HepG2 (cell line): Measurements from ENCODE around the gene C14orf93. TPM values are rescaled to one million over a fixed set of nuclear protein-coding genes. Genes with fewer than 3 reads are reported as not detected.

Experiments
- FOSL1 ChIP-seq: sonication (generic); formaldehyde crosslinking; IDR thresholded peaks from 2 replicates; pipeline ENCODE4 v1.9.0; 2021; ENCODE audit warnings: missing genetic modification reagents, borderline replicate concordance
- GABPB1 ChIP-seq: IDR thresholded peaks from 2 replicates; pipeline ENCODE4 v1.6.1; 2016; ENCODE audit warnings: mild to moderate bottlenecking, missing genetic modification reagents, moderate library complexity, missing compliant biosample characterization
- IKZF4 ChIP-seq: sonication (generic); formaldehyde crosslinking; IDR thresholded peaks from 2 replicates; pipeline ENCODE4 v1.5.1; 2020; ENCODE audit warnings: borderline replicate concordance, mild to moderate bottlenecking, low read depth, missing genetic modification reagents; ENCODE audit errors: not compliant biosample characterization
- NR2C2 ChIP-seq: sonication (generic); formaldehyde crosslinking; IDR thresholded peaks from 2 replicates; pipeline ENCODE4 v1.4.0; 2020; ENCODE audit warnings: missing genetic modification reagents, mild to moderate bottlenecking, moderate library complexity, borderline replicate concordance
- PPARG ChIP-seq: conservative IDR thresholded peaks from 2 replicates; pipeline ENCODE4 v1.6.1; 2016; ENCODE audit warnings: missing biosample characterization, missing genetic modification reagents
- SOX5 ChIP-seq: IDR thresholded peaks from 2 replicates; pipeline ENCODE4 v1.6.1; 2016; ENCODE audit warnings: borderline replicate concordance
- TBX3 ChIP-seq: fragments of 450-650 bp; IDR thresholded peaks from 2 replicates; pipeline ENCODE4 v1.6.1; 2017; ENCODE audit warnings: antibody characterized with exemption, mild to moderate bottlenecking, inconsistent platforms, borderline replicate concordance
- ZMAT3 ChIP-seq: sonication (generic); formaldehyde crosslinking; conservative IDR thresholded peaks from 2 replicates; pipeline ENCODE4 v1.7.0; 2021; ENCODE audit warnings: missing genetic modification reagents
- ZNF205 ChIP-seq: IDR thresholded peaks from 2 replicates; pipeline ENCODE4 v1.6.1; 2018; ENCODE audit warnings: missing biosample characterization, missing genetic modification reagents
- ZNF30 ChIP-seq: sonication (generic); formaldehyde crosslinking; IDR thresholded peaks from 2 replicates; pipeline ENCODE4 v1.5.0; 2020; ENCODE audit warnings: mild to moderate bottlenecking, missing genetic modification reagents
- ZNF337 ChIP-seq: sonication (generic); formaldehyde crosslinking; IDR thresholded peaks from 2 replicates; pipeline ENCODE4 v1.5.1; 2020; ENCODE audit warnings: missing genetic modification reagents, low read depth, mild to moderate bottlenecking, borderline replicate concordance
- ZNF44 ChIP-seq: sonication (generic); formaldehyde crosslinking; IDR thresholded peaks from 2 replicates; pipeline ENCODE4 v1.5.1; 2020; ENCODE audit warnings: mild to moderate bottlenecking, missing genetic modification reagents
- ZNF703 ChIP-seq: sonication (generic); formaldehyde crosslinking; IDR thresholded peaks from 2 replicates; pipeline ENCODE4 v1.5.1; 2020; ENCODE audit warnings: missing genetic modification reagents, mild to moderate bottlenecking, moderate library complexity, borderline replicate concordance
- ZSCAN31 ChIP-seq: sonication (generic); formaldehyde crosslinking; IDR thresholded peaks from 2 replicates; pipeline ENCODE4 v1.5.0; 2020; ENCODE audit warnings: low read depth, mild to moderate bottlenecking, missing genetic modification reagents
- polyA plus RNA-seq, 8 experiments: library from polyadenylated mRNA; depleted of rRNA in 3 of 8; stranded (reverse) in 7 of 8; unstranded in 1 of 8; fragments of >200 nt; fragmentation: Illumina TruSeq in 4 of 8; extraction: Trizol in 4 of 8; gene quantifications; 2 replicates each; pipeline versions ENCODE4 v1.2.1 to v1.2.3, GENCODE V29; 2011 to 2016; ENCODE audit warnings: low read depth in 4 of 8, missing spikeins in 1 of 8, mixed read lengths in 1 of 8; ENCODE audit not compliant: insufficient read depth in 1 of 8
- total RNA-seq, 5 experiments: library from RNA; depleted of rRNA; stranded (reverse); fragments of >200 nt; fragmentation: Illumina TruSeq; extraction: Trizol; gene quantifications; 2 replicates each; pipeline ENCODE4 v1.2.3, GENCODE V29; 2016; ENCODE audit warnings: low read depth in 1 of 5
- TF ChIP-seq, protein P1 (sequence below): sonication (generic); formaldehyde crosslinking; IDR thresholded peaks from 2 replicates; pipeline ENCODE4 v1.4.0; 2020; ENCODE audit warnings: missing genetic modification reagents
- TF ChIP-seq, protein P2 (sequence below): IDR thresholded peaks from 2 replicates; pipeline ENCODE4 v1.6.1; 2016; ENCODE audit warnings: low read depth
- TF ChIP-seq, protein P3 (sequence below): sonication (generic); formaldehyde crosslinking; IDR thresholded peaks from 2 replicates; pipeline ENCODE4 v1.5.1; 2020; ENCODE audit warnings: missing genetic modification reagents, mild to moderate bottlenecking, borderline replicate concordance
- TF ChIP-seq, protein P4 (sequence below): sonication (generic); formaldehyde crosslinking; IDR thresholded peaks from 2 replicates; pipeline ENCODE4 v1.4.0; 2020; ENCODE audit warnings: missing genetic modification reagents, borderline replicate concordance

C14orf93 gene
- total and polyA plus RNA-seq, 2 of the 13 experiments (the other 11 are each of a cell fraction or from before 2014, with no cell fraction given) = 11.4 to 22.5 TPM

DNA sequence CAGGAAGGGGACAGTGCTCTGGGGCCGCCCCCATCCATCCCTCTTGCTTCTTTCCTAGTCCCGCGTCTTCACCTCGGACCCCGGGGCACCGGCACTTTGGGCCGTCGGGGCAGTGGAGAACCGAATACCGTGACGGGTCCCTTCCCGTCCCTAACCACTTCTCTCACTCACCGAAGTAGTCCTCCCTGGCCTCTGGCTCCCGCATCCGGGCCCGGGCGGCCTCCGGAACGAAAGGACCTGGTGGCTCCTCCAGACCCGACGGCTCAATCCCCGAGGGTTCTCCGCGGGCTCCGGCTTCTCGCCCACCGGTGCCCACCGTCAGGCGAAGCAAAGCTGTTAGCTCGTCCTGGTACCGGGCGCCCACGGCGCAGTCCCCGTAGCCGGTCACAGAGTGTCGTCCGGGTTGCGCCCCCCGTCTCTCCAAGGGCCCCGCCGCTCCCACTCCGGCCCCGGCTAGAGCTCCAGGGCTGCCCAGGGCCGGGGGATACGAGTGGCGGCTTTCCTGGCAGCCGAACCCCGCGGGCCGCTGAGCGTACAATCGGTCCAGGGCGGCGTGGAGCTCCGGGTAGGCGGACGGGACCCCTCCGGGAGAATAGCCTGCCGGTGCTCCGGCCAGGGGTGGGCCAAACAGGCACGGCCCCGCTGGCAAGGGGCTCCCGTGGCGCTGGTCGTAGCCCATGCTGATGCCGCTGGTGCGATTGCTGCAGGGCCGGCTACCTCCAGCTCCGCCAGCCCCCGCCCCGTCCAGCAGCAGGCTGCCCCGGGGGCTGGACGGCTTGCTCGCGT, 28.7 kb downstream of the C14orf93 start (continued):
- no peak for TF ChIP-seq TBX3
- TF ChIP-seq ZSCAN31 (CRISPR knock-in tag) = peak; percentile 89
- TF ChIP-seq ZNF30 (CRISPR knock-in tag) = no peak
- TF ChIP-seq FOSL1 (CRISPR knock-in tag) = no peak
- TF ChIP-seq IKZF4 (CRISPR knock-in tag) = peak; percentile 81
- TF ChIP-seq SOX5 (CRISPR knock-in tag) = no peak
- TF ChIP-seq, protein P1, sequence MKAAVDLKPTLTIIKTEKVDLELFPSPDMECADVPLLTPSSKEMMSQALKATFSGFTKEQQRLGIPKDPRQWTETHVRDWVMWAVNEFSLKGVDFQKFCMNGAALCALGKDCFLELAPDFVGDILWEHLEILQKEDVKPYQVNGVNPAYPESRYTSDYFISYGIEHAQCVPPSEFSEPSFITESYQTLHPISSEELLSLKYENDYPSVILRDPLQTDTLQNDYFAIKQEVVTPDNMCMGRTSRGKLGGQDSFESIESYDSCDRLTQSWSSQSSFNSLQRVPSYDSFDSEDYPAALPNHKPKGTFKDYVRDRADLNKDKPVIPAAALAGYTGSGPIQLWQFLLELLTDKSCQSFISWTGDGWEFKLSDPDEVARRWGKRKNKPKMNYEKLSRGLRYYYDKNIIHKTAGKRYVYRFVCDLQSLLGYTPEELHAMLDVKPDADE (CRISPR knock-in tag) = no peak
- TF ChIP-seq, protein P2, sequence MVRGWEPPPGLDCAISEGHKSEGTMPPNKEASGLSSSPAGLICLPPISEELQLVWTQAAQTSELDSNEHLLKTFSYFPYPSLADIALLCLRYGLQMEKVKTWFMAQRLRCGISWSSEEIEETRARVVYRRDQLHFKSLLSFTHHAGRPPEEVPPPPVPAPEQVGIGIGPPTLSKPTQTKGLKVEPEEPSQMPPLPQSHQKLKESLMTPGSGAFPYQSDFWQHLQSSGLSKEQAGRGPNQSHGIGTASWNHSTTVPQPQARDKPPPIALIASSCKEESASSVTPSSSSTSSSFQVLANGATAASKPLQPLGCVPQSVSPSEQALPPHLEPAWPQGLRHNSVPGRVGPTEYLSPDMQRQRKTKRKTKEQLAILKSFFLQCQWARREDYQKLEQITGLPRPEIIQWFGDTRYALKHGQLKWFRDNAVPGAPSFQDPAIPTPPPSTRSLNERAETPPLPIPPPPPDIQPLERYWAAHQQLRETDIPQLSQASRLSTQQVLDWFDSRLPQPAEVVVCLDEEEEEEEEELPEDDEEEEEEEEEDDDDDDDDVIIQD = no peak
- TF ChIP-seq, protein P3, sequence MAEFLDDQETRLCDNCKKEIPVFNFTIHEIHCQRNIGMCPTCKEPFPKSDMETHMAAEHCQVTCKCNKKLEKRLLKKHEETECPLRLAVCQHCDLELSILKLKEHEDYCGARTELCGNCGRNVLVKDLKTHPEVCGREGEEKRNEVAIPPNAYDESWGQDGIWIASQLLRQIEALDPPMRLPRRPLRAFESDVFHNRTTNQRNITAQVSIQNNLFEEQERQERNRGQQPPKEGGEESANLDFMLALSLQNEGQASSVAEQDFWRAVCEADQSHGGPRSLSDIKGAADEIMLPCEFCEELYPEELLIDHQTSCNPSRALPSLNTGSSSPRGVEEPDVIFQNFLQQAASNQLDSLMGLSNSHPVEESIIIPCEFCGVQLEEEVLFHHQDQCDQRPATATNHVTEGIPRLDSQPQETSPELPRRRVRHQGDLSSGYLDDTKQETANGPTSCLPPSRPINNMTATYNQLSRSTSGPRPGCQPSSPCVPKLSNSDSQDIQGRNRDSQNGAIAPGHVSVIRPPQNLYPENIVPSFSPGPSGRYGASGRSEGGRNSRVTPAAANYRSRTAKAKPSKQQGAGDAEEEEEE (CRISPR knock-in tag) = no peak
- peak; percentile 52; the same call in 1 of the 2 replicates for TF ChIP-seq ZNF44 (CRISPR knock-in tag)
- TF ChIP-seq ZMAT3 = no peak
- TF ChIP-seq PPARG (CRISPR knock-in tag) = no peak
- TF ChIP-seq ZNF337 (CRISPR knock-in tag) = peak; percentile 30; the same call in 1 of the 2 replicates
- 0 out of 2 replicates have a peak, but pooled peaks have one; percentile 23 for TF ChIP-seq NR2C2
- peak; percentile 32; the same call in 1 of the 2 replicates for TF ChIP-seq GABPB1 (CRISPR knock-in tag)
- TF ChIP-seq, protein P4, sequence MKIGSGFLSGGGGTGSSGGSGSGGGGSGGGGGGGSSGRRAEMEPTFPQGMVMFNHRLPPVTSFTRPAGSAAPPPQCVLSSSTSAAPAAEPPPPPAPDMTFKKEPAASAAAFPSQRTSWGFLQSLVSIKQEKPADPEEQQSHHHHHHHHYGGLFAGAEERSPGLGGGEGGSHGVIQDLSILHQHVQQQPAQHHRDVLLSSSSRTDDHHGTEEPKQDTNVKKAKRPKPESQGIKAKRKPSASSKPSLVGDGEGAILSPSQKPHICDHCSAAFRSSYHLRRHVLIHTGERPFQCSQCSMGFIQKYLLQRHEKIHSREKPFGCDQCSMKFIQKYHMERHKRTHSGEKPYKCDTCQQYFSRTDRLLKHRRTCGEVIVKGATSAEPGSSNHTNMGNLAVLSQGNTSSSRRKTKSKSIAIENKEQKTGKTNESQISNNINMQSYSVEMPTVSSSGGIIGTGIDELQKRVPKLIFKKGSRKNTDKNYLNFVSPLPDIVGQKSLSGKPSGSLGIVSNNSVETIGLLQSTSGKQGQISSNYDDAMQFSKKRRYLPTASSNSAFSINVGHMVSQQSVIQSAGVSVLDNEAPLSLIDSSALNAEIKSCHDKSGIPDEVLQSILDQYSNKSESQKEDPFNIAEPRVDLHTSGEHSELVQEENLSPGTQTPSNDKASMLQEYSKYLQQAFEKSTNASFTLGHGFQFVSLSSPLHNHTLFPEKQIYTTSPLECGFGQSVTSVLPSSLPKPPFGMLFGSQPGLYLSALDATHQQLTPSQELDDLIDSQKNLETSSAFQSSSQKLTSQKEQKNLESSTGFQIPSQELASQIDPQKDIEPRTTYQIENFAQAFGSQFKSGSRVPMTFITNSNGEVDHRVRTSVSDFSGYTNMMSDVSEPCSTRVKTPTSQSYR (CRISPR knock-in tag) = no peak; the same call in 1 of the 2 replicates
- no peak for TF ChIP-seq ZNF703 (CRISPR knock-in tag)
- peak; percentile 26; the same call in 1 of the 2 replicates for TF ChIP-seq ZNF205 (CRISPR knock-in tag)
